ENCODE results near the gene FIG4. TPM values are rescaled to one million over a fixed set of nuclear protein-coding genes. Genes with fewer than 3 reads are reported as not detected.

The FIG4 gene
- polyA plus RNA-seq, 1 of the 3 experiments (the other 2 are of a cell fraction) = 6.8 TPM

- no peak for DNase-seq
- TF ChIP-seq SMC3 (IDR thresholded peaks at IDR 0.05; ENCODE audit: low read depth, low read length) (no peak), TCF12 (IDR thresholded peaks at IDR 0.05) (peak; percentile 38)
- Histone ChIP-seq H3K27ac (ENCODE audit: low read depth in 2 of 2, low read length in 1 of 2) (no peak overlapping the region; a peak in 1 of 4 replicates), H3K4me1 (ENCODE audit: control insufficient read depth in 1 of 2, insufficient read depth in 2 of 2, low read depth in 1 of 2, low read length in 1 of 2) (no peaks in the 10 kb centered on the region; a peak in 1 of 4 replicates), H3K36me3 (replicated peaks in 1 of 2; ENCODE audit: control insufficient read depth in 1 of 2, insufficient read depth in 2 of 2, low read length in 1 of 2) (peaks cover 4 to 18% of the 10 kb centered on the region in 2 experiments), H3K4me2 (no peak overlapping the region), H3K27me3 (ENCODE audit: insufficient read depth) (no peaks in the 10 kb centered on the region), H4K20me1 (ENCODE audit: insufficient read depth) (no peaks in the 10 kb centered on the region), H3K9ac (no peak overlapping the region), H3K9me2 (no peaks in the 10 kb centered on the region), H3K4me3 (ENCODE audit: low read depth in 2 of 2, low read length in 1 of 2) (no peak overlapping the region), H3K9me3 (no peaks in the 10 kb centered on the region), H2AFZ (ENCODE audit: low read depth) (no peak overlapping the region), H3K79me2 (ENCODE audit: insufficient read depth) (no peaks in the 10 kb centered on the region), H3F3A (replicated peaks; ENCODE audit: insufficient read depth) (no peaks in the 10 kb centered on the region)
- ChIA-PET POLR2A (no interaction called here), CTCF (no interaction called here)
- 38% methylated on average over 1 of the region's 1 CpG for WGBS (ENCODE audit: low lambda C conversion rate)
These were observed 47.2 kb downstream of the FIG4 start for GRCh38 chr6:109738255-109738654.

GRCh38 chr6:109738667-109739066, 47.6 kb downstream of the FIG4 start:
- Histone ChIP-seq H3K9ac (no peak overlapping the region), H3K36me3 (replicated peaks in 1 of 2; ENCODE audit: control insufficient read depth in 1 of 2, insufficient read depth in 2 of 2, low read length in 1 of 2) (peaks cover 2 to 18% of the 10 kb centered on the region in 2 experiments), H3K27me3 (ENCODE audit: insufficient read depth) (no peaks in the 10 kb centered on the region), H2AFZ (ENCODE audit: low read depth) (no peak overlapping the region), H4K20me1 (ENCODE audit: insufficient read depth) (no peaks in the 10 kb centered on the region), H3K27ac (ENCODE audit: low read depth in 2 of 2, low read length in 1 of 2) (no peak overlapping the region), H3F3A (replicated peaks; ENCODE audit: insufficient read depth) (peaks cover 4% of the 10 kb centered on the region), H3K79me2 (ENCODE audit: insufficient read depth) (no peaks in the 10 kb centered on the region), H3K4me3 (ENCODE audit: low read depth in 2 of 2, low read length in 1 of 2) (no peak overlapping the region), H3K9me2 (no peaks in the 10 kb centered on the region), H3K4me2 (no peak overlapping the region), H3K9me3 (no peaks in the 10 kb centered on the region), H3K4me1 (ENCODE audit: control insufficient read depth in 1 of 2, insufficient read depth in 2 of 2, low read depth in 1 of 2, low read length in 1 of 2) (peaks cover 0 to 3% of the 10 kb centered on the region in 2 experiments; a peak in 2 of 4 replicates)
- ChIA-PET CTCF (no interaction called here), POLR2A (no interaction called here)
- 100% methylated on average over 2 of the region's 2 CpGs for WGBS (ENCODE audit: low lambda C conversion rate)
- TF ChIP-seq EP300 (IDR thresholded peaks at IDR 0.05; ENCODE audit: borderline replicate concordance in 1 of 2, low read depth in 1 of 2, low read length in 1 of 2) (no peak), JUND (IDR thresholded peaks at IDR 0.05) (no peak), POLR2AphosphoS5 (IDR thresholded peaks at IDR 0.05; ENCODE audit: low read depth, low read length) (no peak)
- no peak for DNase-seq

GRCh38 chr6:109739686-109740085, 48.6 kb downstream of the FIG4 start:
- DNase-seq = no peak
- Histone ChIP-seq H2AFZ (ENCODE audit: low read depth) (no peak overlapping the region), H3K4me2 (no peak overlapping the region), H4K20me1 (ENCODE audit: insufficient read depth) (no peaks in the 10 kb centered on the region), H3K9me3 (no peaks in the 10 kb centered on the region), H3K9me2 (no peaks in the 10 kb centered on the region), H3K9ac (no peak overlapping the region), H3K27ac (ENCODE audit: low read depth in 2 of 2, low read length in 1 of 2) (no peak overlapping the region), H3F3A (replicated peaks; ENCODE audit: insufficient read depth) (peaks cover 5% of the 10 kb centered on the region), H3K79me2 (ENCODE audit: insufficient read depth) (no peaks in the 10 kb centered on the region), H3K4me3 (ENCODE audit: low read depth in 2 of 2, low read length in 1 of 2) (no peak overlapping the region), H3K36me3 (replicated peaks in 1 of 2; ENCODE audit: control insufficient read depth in 1 of 2, insufficient read depth in 2 of 2, low read length in 1 of 2) (peaks cover 0 to 19% of the 10 kb centered on the region in 2 experiments), H3K27me3 (ENCODE audit: insufficient read depth) (no peaks in the 10 kb centered on the region), H3K4me1 (ENCODE audit: control insufficient read depth in 1 of 2, insufficient read depth in 2 of 2, low read depth in 1 of 2, low read length in 1 of 2) (peaks cover 0 to 7% of the 10 kb centered on the region in 2 experiments; a peak in 2 of 4 replicates)
- TF ChIP-seq IRF3 (IDR thresholded peaks at IDR 0.05; ENCODE audit: low read depth, low read length) = no peak
- no peak for TF ChIP-seq CHD2 (IDR thresholded peaks at IDR 0.05; ENCODE audit: low read length, partially characterized antibody)
- no peak for TF ChIP-seq EZH2phosphoT487 (IDR thresholded peaks at IDR 0.05; ENCODE audit: borderline replicate concordance, low read depth)
- no peak for TF ChIP-seq GATA2 (CRISPR knock-in tag; IDR thresholded peaks at IDR 0.05)
- no peak for TF ChIP-seq MXI1 (IDR thresholded peaks at IDR 0.05; ENCODE audit: low read depth, low read length)
- TF ChIP-seq NFIC (IDR thresholded peaks at IDR 0.05; ENCODE audit: borderline replicate concordance) = no peak
- TF ChIP-seq SMC3 (IDR thresholded peaks at IDR 0.05; ENCODE audit: low read depth, low read length) = no peak
- no peak for TF ChIP-seq FOXM1 (IDR thresholded peaks at IDR 0.05; ENCODE audit: low read depth)
- no peak for TF ChIP-seq RXRA (IDR thresholded peaks at IDR 0.05; ENCODE audit: borderline replicate concordance, low read depth)
- POLR2A ChIA-PET = no interaction called here
- 88% methylated on average over 3 of the region's 3 CpGs for WGBS (ENCODE audit: low lambda C conversion rate)
- CTCF ChIA-PET = interaction anchor here (0.7 to 1.0 kb wide), 2 partner anchors 34 to 298 kb away, joined by 3 read pairs; no protein-coding TSS in a partner anchor
